PC-9 (cell line): ENCODE data around the gene MIER2. TPM values are rescaled to one million over a fixed set of nuclear protein-coding genes. Genes with fewer than 3 reads are reported as not detected.
A peak's percentile ranks its signal among the peaks of the same experiment; 100 is the strongest.

Experiments used
- BruUV-seq: library from RNA; stranded (reverse); fragments of 400-500 nt; replicated peaks from 2 replicates; lab custom pipeline; 2021; lab: Mats Ljungman, UMichigan
- CTCF ChIA-PET: fragments of 300-600 bp; sonication (Branson Sonifier 250); formaldehyde crosslinking; loops from one replicate; lab custom pipeline; 2022; ENCODE audit warnings: antibody characterized with exemption; lab: Charles Lee
- POLR2A ChIA-PET: fragments of 300-600 bp; sonication (Branson Sonifier 250); formaldehyde crosslinking; loops from one replicate; lab custom pipeline; 2022; ENCODE audit warnings: antibody characterized with exemption; ENCODE audit not compliant: unreplicated experiment; lab: Charles Lee
- DNase-seq, 2 experiments: peaks; one replicate each; pipeline versions ENCODE4 v3.0.0 to v3.0.0-alpha.2; 2015 to 2022; ENCODE audit warnings: mixed read lengths in 1 of 2
- H2AFZ ChIP-seq: fragments of 200-600 bp; sonication (generic); 2 replicates; pipeline ENCODE4 v1.8.1; 2017; ENCODE audit warnings: antibody characterized with exemption
- H3F3A ChIP-seq: fragments of 200-600 bp; sonication (generic); 2 replicates; pipeline ENCODE4 v1.8.1; 2017; ENCODE audit warnings: antibody characterized with exemption, mild to moderate bottlenecking, low read depth; ENCODE audit not compliant: insufficient read depth
- H3K27ac ChIP-seq: fragments of 200-600 bp; sonication (generic); 2 replicates; pipeline ENCODE4 v1.6.1; 2016; ENCODE audit warnings: mixed run types
- H3K27me3 ChIP-seq: fragments of 200-600 bp; sonication (generic); 2 replicates; pipeline ENCODE4 v1.6.1; 2016; ENCODE audit warnings: low read depth, mixed run types; ENCODE audit not compliant: insufficient read depth
- H3K36me3 ChIP-seq: fragments of 200-600 bp; sonication (generic); 2 replicates; pipeline ENCODE4 v1.6.1; 2016; ENCODE audit warnings: low read depth, mixed run types
- H3K4me1 ChIP-seq: fragments of 200-600 bp; sonication (generic); replicated peaks from 2 replicates; pipeline ENCODE4 v1.6.1; 2016; ENCODE audit warnings: mixed run types; ENCODE audit not compliant: insufficient read depth
- H3K4me2 ChIP-seq: fragments of 200-600 bp; sonication (generic); 2 replicates; pipeline ENCODE4 v1.6.1; 2017; ENCODE audit warnings: mixed run types
- H3K4me3 ChIP-seq: fragments of 200-600 bp; sonication (generic); 2 replicates; pipeline ENCODE4 v1.6.1; 2016; ENCODE audit warnings: mixed run types
- H3K79me2 ChIP-seq: fragments of 200-600 bp; sonication (generic); 2 replicates; pipeline ENCODE4 v1.6.1; 2017; ENCODE audit warnings: low read depth, mixed run types
- H3K9me2 ChIP-seq: fragments of 200-600 bp; sonication (generic); 2 replicates; pipeline ENCODE4 v1.8.1; 2017; ENCODE audit warnings: mild to moderate bottlenecking; ENCODE audit not compliant: insufficient read depth
- H3K9me3 ChIP-seq: fragments of 200-600 bp; sonication (generic); 2 replicates; pipeline ENCODE4 v1.8.1; 2016; ENCODE audit warnings: low read depth; ENCODE audit not compliant: insufficient read depth
- H4K20me1 ChIP-seq: fragments of 200-600 bp; sonication (generic); 2 replicates; pipeline ENCODE4 v1.8.1; 2017; ENCODE audit not compliant: insufficient read depth
- EZH2 ChIP-seq: fragments of 200-600 bp; sonication (generic); IDR thresholded peaks from 2 replicates; pipeline ENCODE4 v1.8.0; 2017; ENCODE audit warnings: antibody characterized with exemption, low read depth
- intact Hi-C: fragments of 100-400 bp; cut with micrococcal nuclease; formaldehyde crosslinking; loops from one replicate; pipeline ENCODE4 v1.10.0; 2022; ENCODE audit not compliant: unreplicated experiment
- total RNA-seq: library from RNA; stranded (reverse); gene quantifications from 2 replicates; pipeline ENCODE4 v1.2.3, GENCODE V29; 2021
- TF ChIP-seq, protein P1 (sequence below): fragments of 200-600 bp; sonication (generic); conservative IDR thresholded peaks from 2 replicates; pipeline ENCODE4 v1.6.1; 2017; ENCODE audit warnings: mixed run types, antibody characterized with exemption, mild to moderate bottlenecking, moderate library complexity

The MIER2 gene
- total RNA-seq, 1 experiment from 2014 or later: 25.2 TPM

DNA sequence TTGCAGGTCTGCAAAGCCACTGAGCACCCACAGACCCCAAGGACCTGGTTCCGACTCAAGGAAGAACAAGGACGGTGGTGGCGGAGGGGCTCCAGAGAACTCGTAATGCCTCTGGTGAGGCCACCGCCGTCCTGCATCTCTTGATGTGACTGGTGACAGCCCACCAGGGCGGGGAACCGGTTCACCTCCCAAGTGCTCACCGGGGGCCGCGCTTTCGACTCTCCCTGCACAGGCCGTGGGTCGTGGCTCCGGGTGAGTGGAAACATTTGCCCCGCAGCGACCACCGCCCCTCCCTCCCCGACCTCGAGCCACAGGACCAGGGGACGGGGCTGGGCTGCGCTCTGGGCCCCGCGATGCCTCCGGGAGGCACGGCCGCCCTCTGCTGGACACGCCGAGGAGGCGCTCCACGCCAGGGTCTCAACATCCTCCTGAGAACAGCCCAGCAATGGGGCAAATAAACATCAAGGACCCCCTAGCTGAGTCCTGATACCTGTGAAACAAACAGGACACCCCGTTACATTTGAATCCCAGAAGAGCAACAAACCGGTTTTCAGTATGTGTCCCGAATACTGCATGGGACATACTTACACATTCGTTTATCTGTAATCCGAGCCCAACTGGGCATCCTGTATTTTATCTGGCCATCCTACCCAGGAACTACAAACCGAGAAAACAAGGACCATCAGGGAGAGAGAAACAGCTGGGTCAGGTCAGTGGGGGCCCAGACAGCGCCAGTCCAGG, 49.5 kb downstream of the MIER2 start:
- CTCF ChIA-PET: no interaction called here
- POLR2A ChIA-PET: no interaction called here
- peak in 1 of 2 experiments; percentile 52 for DNase-seq
- no peak overlapping the region for H3K4me2 ChIP-seq
- no TSS peak for BruUV-seq
- H3K27ac ChIP-seq: no peak overlapping the region
- no peaks in the 10 kb centered on the region for H3K79me2 ChIP-seq
- H2AFZ ChIP-seq: no peak overlapping the region
- H3F3A ChIP-seq: peaks cover 26% of the 10 kb centered on the region
- no peaks in the 10 kb centered on the region for H3K9me2 ChIP-seq
- no peaks in the 10 kb centered on the region for H3K27me3 ChIP-seq
- H4K20me1 ChIP-seq: no peaks in the 10 kb centered on the region
- TF ChIP-seq, protein P1, sequence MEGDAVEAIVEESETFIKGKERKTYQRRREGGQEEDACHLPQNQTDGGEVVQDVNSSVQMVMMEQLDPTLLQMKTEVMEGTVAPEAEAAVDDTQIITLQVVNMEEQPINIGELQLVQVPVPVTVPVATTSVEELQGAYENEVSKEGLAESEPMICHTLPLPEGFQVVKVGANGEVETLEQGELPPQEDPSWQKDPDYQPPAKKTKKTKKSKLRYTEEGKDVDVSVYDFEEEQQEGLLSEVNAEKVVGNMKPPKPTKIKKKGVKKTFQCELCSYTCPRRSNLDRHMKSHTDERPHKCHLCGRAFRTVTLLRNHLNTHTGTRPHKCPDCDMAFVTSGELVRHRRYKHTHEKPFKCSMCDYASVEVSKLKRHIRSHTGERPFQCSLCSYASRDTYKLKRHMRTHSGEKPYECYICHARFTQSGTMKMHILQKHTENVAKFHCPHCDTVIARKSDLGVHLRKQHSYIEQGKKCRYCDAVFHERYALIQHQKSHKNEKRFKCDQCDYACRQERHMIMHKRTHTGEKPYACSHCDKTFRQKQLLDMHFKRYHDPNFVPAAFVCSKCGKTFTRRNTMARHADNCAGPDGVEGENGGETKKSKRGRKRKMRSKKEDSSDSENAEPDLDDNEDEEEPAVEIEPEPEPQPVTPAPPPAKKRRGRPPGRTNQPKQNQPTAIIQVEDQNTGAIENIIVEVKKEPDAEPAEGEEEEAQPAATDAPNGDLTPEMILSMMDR: peak; percentile 68
- no peak for TF ChIP-seq EZH2
- no peaks in the 10 kb centered on the region for H3K4me1 ChIP-seq
- no peak overlapping the region for H3K4me3 ChIP-seq
- H3K9me3 ChIP-seq: no peaks in the 10 kb centered on the region
- intact Hi-C loops: no loop called here
- no peaks in the 10 kb centered on the region for H3K36me3 ChIP-seq

DNA sequence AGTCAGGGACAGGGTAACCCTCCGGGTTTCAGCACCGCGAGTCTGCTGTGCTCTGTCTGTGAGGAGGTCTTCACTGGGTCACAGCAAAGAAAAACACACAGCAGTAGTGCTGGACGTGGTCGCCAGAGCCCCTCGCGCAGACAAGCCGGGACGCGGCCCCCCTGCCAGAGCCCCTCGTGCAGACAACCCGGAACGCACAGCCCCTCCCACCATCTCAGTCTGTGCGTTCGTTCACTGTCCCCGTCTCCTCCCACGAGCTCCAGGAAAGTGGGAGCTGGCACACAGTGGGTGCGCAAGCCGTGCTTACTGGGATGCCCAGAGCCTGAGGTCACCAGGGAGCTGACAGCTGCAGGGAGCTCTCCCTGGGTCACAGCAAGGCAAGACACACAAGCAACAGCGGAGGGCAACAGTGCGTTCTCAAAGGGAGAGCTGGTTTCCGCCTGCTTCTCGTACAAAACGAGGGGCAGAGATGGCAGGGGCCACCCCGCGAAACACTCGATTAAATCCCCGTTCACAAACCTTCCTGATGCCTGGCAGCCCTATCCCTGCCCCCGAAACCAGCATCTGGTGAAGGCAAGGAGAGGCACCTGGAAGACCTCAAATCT, 50.2 kb downstream of the MIER2 start:
- no TSS peak for BruUV-seq
- POLR2A ChIA-PET: no interaction called here
- Histone ChIP-seq H3F3A (peaks cover 32% of the 10 kb centered on the region), H3K9me3 (no peaks in the 10 kb centered on the region), H2AFZ (no peak overlapping the region), H4K20me1 (no peaks in the 10 kb centered on the region), H3K4me1 (no peaks in the 10 kb centered on the region), H3K36me3 (no peaks in the 10 kb centered on the region), H3K79me2 (no peaks in the 10 kb centered on the region; the same call in 1 of the 2 replicates), H3K4me2 (no peak overlapping the region), H3K27me3 (no peaks in the 10 kb centered on the region), H3K4me3 (no peak overlapping the region), H3K27ac (no peak overlapping the region), H3K9me2 (no peaks in the 10 kb centered on the region)
- DNase-seq: no peak
- intact Hi-C loops: no loop called here
- CTCF ChIA-PET: interaction anchor here (0.7 kb wide), 1 partner anchor 293 kb away, joined by 3 read pairs; no protein-coding TSS in a partner anchor
- no peak for TF ChIP-seq EZH2
- TF ChIP-seq, protein P1: no peak

DNA sequence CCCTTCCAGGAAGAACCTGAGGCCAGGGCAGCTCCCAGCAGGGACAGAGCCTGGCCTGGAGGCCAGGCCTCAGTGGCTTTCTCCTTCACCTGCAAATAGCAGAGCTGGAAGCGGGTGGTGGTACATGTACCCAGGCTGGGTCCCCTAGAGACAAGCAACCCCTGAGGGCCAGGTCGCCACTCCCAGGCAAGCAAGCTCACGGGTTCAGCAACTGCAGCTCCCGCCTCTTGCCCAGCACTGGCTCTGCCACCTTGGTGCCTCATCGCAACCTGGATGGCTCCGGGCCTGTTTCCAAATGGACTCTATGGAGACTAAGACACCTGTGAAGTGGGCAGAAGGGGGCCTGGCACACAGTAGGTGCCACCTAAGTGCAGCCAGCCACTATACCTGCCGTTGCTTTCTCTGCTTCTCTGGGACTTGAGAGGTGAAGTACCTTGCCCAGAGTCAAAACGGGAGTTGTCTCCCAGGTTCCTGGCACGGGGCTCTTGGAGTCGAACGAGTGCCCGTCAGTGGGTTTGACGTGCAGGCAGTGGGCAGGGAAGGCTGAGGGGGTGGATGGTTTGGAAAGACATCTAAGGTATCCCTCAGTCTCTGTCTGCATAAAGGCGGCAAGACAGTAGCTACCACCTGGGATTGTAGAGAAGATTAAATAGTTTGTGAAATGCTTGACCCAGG, 51.0 kb downstream of the MIER2 start:
- intact Hi-C loops: no loop called here
- H3K36me3 ChIP-seq: no peaks in the 10 kb centered on the region

More for the DNA sequence above, 51.0 kb downstream of the MIER2 start:
- H4K20me1 ChIP-seq: peaks cover 8% of the 10 kb centered on the region; the same call in 1 of the 2 replicates
- no peak for TF ChIP-seq EZH2
- no peak overlapping the region for H3K4me2 ChIP-seq
- no peak overlapping the region for H3K27ac ChIP-seq
- peaks cover 41% of the 10 kb centered on the region for H3F3A ChIP-seq
- peaks cover 8% of the 10 kb centered on the region for H3K4me1 ChIP-seq
- no peaks in the 10 kb centered on the region for H3K9me2 ChIP-seq
- H3K79me2 ChIP-seq: peaks cover 8% of the 10 kb centered on the region
- DNase-seq: no peak
- BruUV-seq: no TSS peak
- POLR2A ChIA-PET: no interaction called here
- no peaks in the 10 kb centered on the region for H3K27me3 ChIP-seq
- no peak overlapping the region for H2AFZ ChIP-seq
- CTCF ChIA-PET: no interaction called here
- no peak overlapping the region for H3K4me3 ChIP-seq
- no peaks in the 10 kb centered on the region for H3K9me3 ChIP-seq
